HepG2 (cell line): Measurements from ENCODE around the gene WDR83. TPM values are rescaled to one million over a fixed set of nuclear protein-coding genes. Genes with fewer than 3 reads are reported as not detected.
A peak's percentile ranks its signal among the peaks of the same experiment; 100 is the strongest.
"Not testable (repeated sequence)": the region's sequence is repeated elsewhere in the genome, so short reads cannot be mapped to it uniquely, and the experiment has no call there.

Source experiments
- CEBPG ChIP-seq: IDR thresholded peaks from 2 replicates; pipeline ENCODE4 v1.6.1; 2016
- ETV5 ChIP-seq: IDR thresholded peaks from 2 replicates; pipeline ENCODE4 v1.6.1; 2018; ENCODE audit warnings: missing biosample characterization, missing genetic modification reagents, inconsistent platforms, borderline replicate concordance
- GATAD2A ChIP-seq: IDR thresholded peaks from 2 replicates; pipeline ENCODE4 v1.6.1; 2016
- SOX13 ChIP-seq, 3 experiments: fragments of 450-650 bp in 1 of 3; sonication (generic) in 1 of 3; formaldehyde crosslinking in 1 of 3; IDR thresholded peaks in 2 of 3; conservative IDR thresholded peaks in 1 of 3; 2 replicates each; pipeline versions ENCODE4 v1.5.0 to v1.6.1; 2016 to 2020; ENCODE audit warnings: antibody characterized with exemption in 1 of 3, mild to moderate bottlenecking in 1 of 3, missing compliant biosample characterization in 1 of 3, missing genetic modification reagents in 1 of 3, moderate library complexity in 1 of 3
- ZBTB7B ChIP-seq: sonication (generic); formaldehyde crosslinking; IDR thresholded peaks from 2 replicates; pipeline ENCODE4 v1.4.0; 2020; ENCODE audit warnings: missing genetic modification reagents
- ZGPAT ChIP-seq: IDR thresholded peaks from 2 replicates; pipeline ENCODE4 v1.6.1; 2016; ENCODE audit warnings: mild to moderate bottlenecking
- ZNF331 ChIP-seq: sonication (generic); formaldehyde crosslinking; IDR thresholded peaks from 2 replicates; pipeline ENCODE4 v1.4.0; 2020; ENCODE audit warnings: missing genetic modification reagents
- ZNF687 ChIP-seq: sonication (generic); formaldehyde crosslinking; IDR thresholded peaks from 2 replicates; pipeline ENCODE4 v1.5.1; 2020; ENCODE audit warnings: mild to moderate bottlenecking, missing genetic modification reagents, moderate library complexity
- polyA plus RNA-seq, 8 experiments: library from polyadenylated mRNA; depleted of rRNA in 3 of 8; stranded (reverse) in 7 of 8; unstranded in 1 of 8; fragments of >200 nt; fragmentation: Illumina TruSeq in 4 of 8; extraction: Trizol in 4 of 8; gene quantifications; 2 replicates each; pipeline versions ENCODE4 v1.2.1 to v1.2.3, GENCODE V29; 2011 to 2016; ENCODE audit warnings: low read depth in 4 of 8, missing spikeins in 1 of 8, mixed read lengths in 1 of 8; ENCODE audit not compliant: insufficient read depth in 1 of 8
- total RNA-seq, 5 experiments: library from RNA; depleted of rRNA; stranded (reverse); fragments of >200 nt; fragmentation: Illumina TruSeq; extraction: Trizol; gene quantifications; 2 replicates each; pipeline ENCODE4 v1.2.3, GENCODE V29; 2016; ENCODE audit warnings: low read depth in 1 of 5
- TF ChIP-seq, protein P1 (sequence below): sonication (generic); formaldehyde crosslinking; IDR thresholded peaks from 2 replicates; pipeline ENCODE4 v1.4.0; 2020; ENCODE audit warnings: missing genetic modification reagents

The WDR83 gene
- total and polyA plus RNA-seq, 2 of the 13 experiments (the other 11 are each of a cell fraction or from before 2014, with no cell fraction given), result 4.5 to 10.7 TPM

- not testable (repeated sequence) for TF ChIP-seq SOX13 (IDR thresholded peaks at IDR 0.05)
- TF ChIP-seq SOX13 (CRISPR knock-in tag; conservative IDR thresholded peaks at IDR 0.05 in 1 of 2, IDR thresholded peaks at IDR 0.05 in 1 of 2) (peak in 1 of 2 experiments; percentile 58; a peak in 2 of 4 replicates), ZNF331 (peak; percentile 10; the same call in 1 of the 2 replicates), ETV5 (0 out of 2 replicates have a peak, but pooled peaks have one; percentile 13), CEBPG (CRISPR knock-in tag) (peak; percentile 57; the same call in 1 of the 2 replicates), ZGPAT (CRISPR knock-in tag) (peak; percentile 33; the same call in 1 of the 2 replicates), ZBTB7B (CRISPR knock-in tag) (0 out of 2 replicates have a peak, but pooled peaks have one; percentile 28), ZNF687 (CRISPR knock-in tag) (peak; percentile 22; the same call in 1 of the 2 replicates), GATAD2A (CRISPR knock-in tag) (0 out of 2 replicates have a peak, but pooled peaks have one; percentile 30)
- TF ChIP-seq, protein P1, sequence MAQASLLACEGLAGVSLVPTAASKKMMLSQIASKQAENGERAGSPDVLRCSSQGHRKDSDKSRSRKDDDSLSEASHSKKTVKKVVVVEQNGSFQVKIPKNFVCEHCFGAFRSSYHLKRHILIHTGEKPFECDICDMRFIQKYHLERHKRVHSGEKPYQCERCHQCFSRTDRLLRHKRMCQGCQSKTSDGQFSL (CRISPR knock-in tag), result peak; percentile 66; the same call in 1 of the 2 replicates
Measured at GRCh38 chr19:12621253-12622024, 45.2 kb upstream of the WDR83 start (continued).
